HG02571 (cell line): ENCODE data around the gene ANGPT4.
"Not testable (repeated sequence)": the region's sequence is repeated elsewhere in the genome, so short reads cannot be mapped to it uniquely, and the experiment has no call there.

Source experiments
- ATAC-seq: cut with Tn5 transposase; IDR thresholded peaks from one replicate; pipeline ENCODE4 v1.9.1; 2021; ENCODE audit warnings: mild to moderate bottlenecking, moderate library complexity; ENCODE audit not compliant: unreplicated experiment

Gene ANGPT4

DNA sequence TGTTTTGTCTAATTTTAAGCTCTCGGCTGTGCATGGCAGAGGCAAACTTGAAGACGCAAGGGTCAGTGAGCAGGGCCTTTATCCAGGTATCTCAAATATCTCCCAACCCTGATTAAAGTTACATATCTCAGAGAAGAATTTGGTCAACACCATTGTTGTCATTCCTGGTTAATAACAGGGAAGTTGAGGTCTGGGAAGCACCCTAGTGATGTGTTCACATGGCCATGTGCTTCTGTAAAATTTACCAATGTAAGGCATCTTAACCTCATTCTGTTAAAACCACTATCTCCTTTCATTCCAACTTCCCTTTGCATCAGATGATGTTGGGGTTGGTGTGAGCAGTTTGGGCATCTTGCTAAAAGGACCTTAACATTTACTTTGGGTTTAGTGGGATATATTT is 86.6 kb downstream of the ANGPT4 start:
- no peak for ATAC-seq

- ATAC-seq, result no peak
Observed at GRCh38 chr20:828987-829386, 87.1 kb downstream of the ANGPT4 start.

GRCh38 chr20:827981-828380 is 88.2 kb downstream of the ANGPT4 start:
- not testable (repeated sequence) for ATAC-seq

GRCh38 chr20:826695-827323 is 89.3 kb downstream of the ANGPT4 start:
- ATAC-seq, result no peak

DNA sequence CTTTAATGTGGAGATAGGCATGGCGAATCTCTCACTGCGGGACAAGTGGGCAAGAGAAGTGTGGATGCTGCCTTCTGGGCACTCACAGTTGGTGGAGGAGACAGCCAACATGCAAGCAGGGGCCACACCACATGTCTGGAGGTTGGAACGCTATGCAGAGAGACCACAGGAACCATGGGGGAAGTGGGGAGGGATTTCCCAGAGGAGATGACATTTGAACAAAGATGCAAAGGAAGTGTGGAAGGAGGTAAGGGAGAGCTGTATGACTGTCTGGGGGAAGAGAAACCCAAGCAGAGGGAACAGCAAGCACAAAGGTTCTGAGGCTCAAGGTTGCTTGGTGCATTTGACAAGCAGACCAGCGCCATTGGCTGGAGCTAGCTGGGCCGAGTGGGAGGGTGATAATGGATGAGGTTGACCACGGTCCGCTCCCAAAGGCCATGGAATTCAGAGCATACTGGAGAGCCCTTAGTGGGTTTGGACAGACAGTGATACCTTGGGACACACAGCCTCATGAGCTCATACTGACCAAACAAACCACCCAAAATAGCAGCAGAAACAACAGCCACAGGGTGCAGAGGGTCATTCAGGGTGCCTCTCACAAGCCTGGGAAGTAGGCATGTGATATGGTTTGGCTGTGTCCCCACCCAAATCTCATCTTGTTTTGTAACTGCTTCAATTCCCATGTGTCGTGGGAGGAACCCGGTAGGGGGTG is 90.3 kb downstream of the ANGPT4 start:
- ATAC-seq, result no peak

- no peak for ATAC-seq
Observed at GRCh38 chr20:824916-825315, 91.2 kb downstream of the ANGPT4 start.

DNA sequence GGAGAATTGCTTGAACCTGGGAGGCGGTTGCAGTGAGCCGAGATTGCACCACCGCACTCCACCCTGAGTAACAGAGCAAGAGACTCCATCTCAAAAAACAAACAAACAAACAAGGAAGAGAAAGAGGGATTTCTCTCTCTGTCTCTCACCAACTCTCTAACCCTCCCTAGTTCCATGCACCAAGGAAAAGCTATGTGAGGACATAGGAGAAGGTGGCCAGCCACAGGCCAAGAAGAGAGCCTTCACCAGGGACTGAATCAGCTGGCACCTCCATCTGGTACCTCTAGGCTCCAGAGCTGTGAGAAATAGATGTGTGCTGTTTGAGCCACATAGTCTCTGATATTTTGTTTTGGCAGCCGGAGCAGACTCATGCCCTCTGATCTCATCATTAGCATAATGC is 91.6 kb downstream of the ANGPT4 start:
- no peak for ATAC-seq

DNA sequence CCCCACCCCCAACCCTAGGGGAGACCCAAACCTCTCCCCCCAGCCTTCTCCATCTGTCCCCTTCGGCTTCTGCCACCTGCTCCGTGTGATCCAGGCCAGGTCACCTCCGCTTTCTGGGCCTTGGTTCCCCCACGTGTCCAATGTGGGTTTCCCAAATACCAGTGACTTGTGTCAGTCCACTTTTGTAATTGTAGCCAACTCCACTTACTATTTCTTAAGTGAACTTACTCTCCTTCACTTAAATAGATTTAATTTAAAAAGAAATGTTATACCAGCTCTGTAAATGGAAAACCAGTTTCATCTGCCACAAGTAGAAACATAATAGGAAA is 92.6 kb downstream of the ANGPT4 start:
- ATAC-seq, result no peak

DNA sequence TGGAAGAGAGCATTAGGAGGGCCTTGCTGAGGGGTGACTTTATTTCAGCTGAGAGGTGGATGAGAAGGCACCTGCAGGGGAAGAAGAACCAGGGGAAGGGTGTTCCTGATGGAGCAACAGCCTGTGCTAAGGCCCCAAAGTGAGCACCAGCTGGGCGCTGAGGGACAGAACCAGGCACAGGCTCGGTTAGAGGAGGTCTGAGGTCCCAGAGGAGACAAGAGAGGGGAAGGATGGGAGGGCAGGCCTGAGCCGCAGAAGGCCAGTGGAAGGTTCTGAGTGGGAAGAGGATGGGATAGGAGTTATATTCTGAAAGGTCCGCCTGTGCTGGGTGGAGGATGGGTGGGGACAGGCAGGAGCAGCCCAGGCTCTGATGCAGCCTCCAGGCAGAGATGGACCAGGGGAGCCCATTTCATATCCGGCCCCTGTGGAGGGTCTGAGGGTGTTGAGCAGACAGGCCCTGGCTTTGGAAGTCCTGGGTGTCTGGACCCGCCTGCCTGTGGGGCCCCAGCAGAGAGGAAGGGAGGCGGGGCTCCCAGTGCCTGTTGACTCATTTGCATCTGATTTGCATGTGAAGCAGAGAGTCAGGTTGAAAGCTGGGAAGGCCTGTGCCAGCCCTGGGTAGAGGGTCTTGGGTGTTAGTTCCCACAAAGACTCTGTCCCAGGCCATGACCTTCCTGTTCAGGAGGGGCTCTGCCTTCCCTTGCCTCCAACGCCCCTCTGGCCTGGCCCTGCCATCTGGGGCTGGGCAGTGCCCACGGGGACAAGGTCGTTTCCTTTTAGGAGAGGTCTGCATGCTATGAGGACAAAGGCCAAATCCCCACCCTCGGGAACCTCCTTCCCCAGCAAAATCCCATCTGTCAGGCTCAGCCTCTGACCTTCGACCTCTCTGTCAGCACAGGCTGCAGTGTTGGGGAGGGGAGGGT is 93.2 kb downstream of the ANGPT4 start:
- no peak for ATAC-seq

GRCh38 chr20:821731-822065 is 94.4 kb downstream of the ANGPT4 start:
- ATAC-seq, result no peak

- ATAC-seq, result no peak
Observed at GRCh38 chr20:821046-821730, 94.9 kb downstream of the ANGPT4 start.

DNA sequence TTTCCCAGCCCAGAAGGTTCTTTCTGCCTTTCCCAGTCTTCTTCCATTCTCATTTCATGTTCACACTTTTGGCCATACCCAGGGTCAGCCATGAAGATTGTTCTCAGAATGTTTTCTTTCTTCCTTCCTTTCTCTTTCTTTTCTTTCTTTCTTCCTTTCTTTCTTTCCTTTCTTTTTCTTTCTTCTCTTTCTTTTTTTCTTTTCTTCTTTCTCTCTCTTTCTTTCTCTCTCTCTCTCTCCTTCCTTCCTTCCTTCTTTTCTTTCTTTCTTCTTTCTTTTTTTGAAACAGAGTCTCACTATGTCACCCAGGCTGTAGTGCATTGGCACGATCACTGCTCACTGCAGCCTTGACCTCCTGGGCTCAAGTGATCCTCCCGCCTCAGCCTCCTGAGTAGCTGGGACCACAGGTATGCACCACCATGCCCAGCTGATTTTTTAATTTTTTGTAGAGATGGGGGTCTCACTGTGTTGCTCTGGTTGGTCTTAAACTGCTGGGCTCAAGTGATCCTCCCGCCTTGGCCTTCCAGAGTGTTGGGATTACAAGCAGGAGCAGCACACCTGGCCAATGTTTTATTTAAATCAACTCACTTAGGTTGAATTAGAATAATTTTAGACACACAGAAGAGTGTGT is 95.7 kb downstream of the ANGPT4 start:
- no peak for ATAC-seq
